GM19324 (cell line): ENCODE data around the gene EIF2B4.
A peak's percentile ranks its signal among the peaks of the same experiment; 100 is the strongest.
"Not testable (repeated sequence)": the region's sequence is repeated elsewhere in the genome, so short reads cannot be mapped to it uniquely, and the experiment has no call there.

Experiments used
- ATAC-seq: cut with Tn5 transposase; IDR thresholded peaks from one replicate; pipeline ENCODE4 v1.9.1; 2021; ENCODE audit warnings: mild to moderate bottlenecking, moderate library complexity; ENCODE audit not compliant: unreplicated experiment, low FRiP score

Gene EIF2B4

GRCh38 chr2:27350106-27350693, 19.9 kb downstream of the EIF2B4 start:
- ATAC-seq: no peak

GRCh38 chr2:27347641-27348040, 22.5 kb downstream of the EIF2B4 start:
- no peak for ATAC-seq

GRCh38 chr2:27336173-27336572, 34.0 kb downstream of the EIF2B4 start:
- no peak for ATAC-seq

- no peak for ATAC-seq
Observed at GRCh38 chr2:27335311-27335710, 34.8 kb downstream of the EIF2B4 start.

- ATAC-seq: no peak
Observed at GRCh38 chr2:27324720-27325119, 45.4 kb downstream of the EIF2B4 start.

GRCh38 chr2:27323596-27324285, 46.4 kb downstream of the EIF2B4 start:
- no peak for ATAC-seq

GRCh38 chr2:27322766-27323595, 47.2 kb downstream of the EIF2B4 start, which contains the start of gene MPV17:
Gene MPV17, minus strand, starts transcription at chr2:27323097. Its CDS starts 580 bp downstream, at chr2:27322517.
- peak; percentile 92 for ATAC-seq

- ATAC-seq: no peak
Observed at GRCh38 chr2:27322301-27322765, 47.8 kb downstream of the EIF2B4 start.

GRCh38 chr2:27320958-27321543, 49.1 kb downstream of the EIF2B4 start:
- no peak for ATAC-seq

- ATAC-seq: not testable (repeated sequence)
Observed at GRCh38 chr2:27319839-27320238, 50.3 kb downstream of the EIF2B4 start.

- ATAC-seq: no peak
Observed at GRCh38 chr2:27316655-27317412, 53.3 kb downstream of the EIF2B4 start.

- no peak for ATAC-seq
Observed at GRCh38 chr2:27315122-27315521, 55.0 kb downstream of the EIF2B4 start.

GRCh38 chr2:27314709-27315108, 55.4 kb downstream of the EIF2B4 start:
- no peak for ATAC-seq
